HepG2 (cell line): Measurements from ENCODE around the gene TMEM270. TPM values are rescaled to one million over a fixed set of nuclear protein-coding genes. Genes with fewer than 3 reads are reported as not detected.

Source experiments
- DNMT1 ChIP-seq: sonication (generic); formaldehyde crosslinking; IDR thresholded peaks from 2 replicates; pipeline ENCODE4 v1.5.1; 2020; ENCODE audit warnings: mild to moderate bottlenecking, missing genetic modification reagents
- HBP1 ChIP-seq: IDR thresholded peaks from 2 replicates; pipeline ENCODE4 v1.6.1; 2016; ENCODE audit warnings: low read depth, control low read depth
- KMT2B ChIP-seq: IDR thresholded peaks from 2 replicates; pipeline ENCODE4 v1.6.1; 2016; ENCODE audit warnings: missing genetic modification reagents, missing compliant biosample characterization
- RBFOX2 ChIP-seq: fragments of 200-400 bp; formaldehyde crosslinking; IDR thresholded peaks from 2 replicates; pipeline ENCODE4 v1.6.1; 2017; ENCODE audit warnings: low read depth, mild to moderate bottlenecking, low read length
- TCF12 ChIP-seq, 2 experiments: fragments of 450-650 bp in 1 of 2; sonication (generic) in 1 of 2; formaldehyde crosslinking in 1 of 2; IDR thresholded peaks; 2 replicates each; pipeline versions ENCODE4 v1.6.1 to v1.8.0; 2017 to 2022; ENCODE audit warnings: antibody characterized with exemption in 1 of 2, mild to moderate bottlenecking in 1 of 2, missing genetic modification reagents in 1 of 2, moderate library complexity in 1 of 2
- UBTF ChIP-seq: sonication (generic); formaldehyde crosslinking; IDR thresholded peaks from 2 replicates; pipeline ENCODE4 v1.4.0; 2020; ENCODE audit warnings: mild to moderate bottlenecking, missing genetic modification reagents
- ZFP91 ChIP-seq: sonication (generic); formaldehyde crosslinking; IDR thresholded peaks from 2 replicates; pipeline ENCODE4 v1.9.0; 2022; ENCODE audit warnings: missing genetic modification reagents, mild to moderate bottlenecking, borderline replicate concordance
- ZNF251 ChIP-seq: sonication (generic); formaldehyde crosslinking; IDR thresholded peaks from 2 replicates; pipeline ENCODE4 v1.9.0; 2021; ENCODE audit warnings: mild to moderate bottlenecking, missing genetic modification reagents
- ZNF274 ChIP-seq: sonication (generic); formaldehyde crosslinking; IDR thresholded peaks from 2 replicates; pipeline ENCODE4 v1.5.1; 2020; ENCODE audit warnings: mild to moderate bottlenecking, missing genetic modification reagents
- ZNF431 ChIP-seq: sonication (generic); formaldehyde crosslinking; IDR thresholded peaks from 2 replicates; pipeline ENCODE4 v1.9.0; 2022; ENCODE audit warnings: missing genetic modification reagents, low read depth, mild to moderate bottlenecking, borderline replicate concordance
- ZNF451 ChIP-seq: sonication (generic); formaldehyde crosslinking; IDR thresholded peaks from 2 replicates; pipeline ENCODE4 v1.5.0; 2020; ENCODE audit warnings: mild to moderate bottlenecking, missing genetic modification reagents
- ZNF543 ChIP-seq: sonication (generic); formaldehyde crosslinking; IDR thresholded peaks from 2 replicates; pipeline ENCODE4 v1.4.0; 2020; ENCODE audit warnings: mild to moderate bottlenecking, missing genetic modification reagents
- ZNF687 ChIP-seq: sonication (generic); formaldehyde crosslinking; IDR thresholded peaks from 2 replicates; pipeline ENCODE4 v1.5.1; 2020; ENCODE audit warnings: mild to moderate bottlenecking, missing genetic modification reagents, moderate library complexity
- ZNF713 ChIP-seq: sonication (generic); formaldehyde crosslinking; IDR thresholded peaks from 2 replicates; pipeline ENCODE4 v1.4.0; 2020; ENCODE audit warnings: mild to moderate bottlenecking, missing genetic modification reagents
- ZNF724P ChIP-seq: sonication (generic); formaldehyde crosslinking; IDR thresholded peaks from 2 replicates; pipeline ENCODE4 v1.8.0; 2022; ENCODE audit warnings: missing genetic modification reagents, borderline replicate concordance
- polyA plus RNA-seq, 8 experiments: library from polyadenylated mRNA; depleted of rRNA in 3 of 8; stranded (reverse) in 7 of 8; unstranded in 1 of 8; fragments of >200 nt; fragmentation: Illumina TruSeq in 4 of 8; extraction: Trizol in 4 of 8; gene quantifications; 2 replicates each; pipeline versions ENCODE4 v1.2.1 to v1.2.3, GENCODE V29; 2011 to 2016; ENCODE audit warnings: low read depth in 4 of 8, missing spikeins in 1 of 8, mixed read lengths in 1 of 8; ENCODE audit not compliant: insufficient read depth in 1 of 8
- total RNA-seq, 5 experiments: library from RNA; depleted of rRNA; stranded (reverse); fragments of >200 nt; fragmentation: Illumina TruSeq; extraction: Trizol; gene quantifications; 2 replicates each; pipeline ENCODE4 v1.2.3, GENCODE V29; 2016; ENCODE audit warnings: low read depth in 1 of 5

The TMEM270 gene
- total and polyA plus RNA-seq, 2 of the 13 experiments (the other 11 are each of a cell fraction or from before 2014, with no cell fraction given), result not detected

- TF ChIP-seq ZNF687, result peak; percentile 79
- no peak for TF ChIP-seq ZNF724P (CRISPR knock-in tag)
- no peak for TF ChIP-seq TCF12 (IDR thresholded peaks at IDR 0.05)
- TF ChIP-seq TCF12 (CRISPR knock-in tag; IDR thresholded peaks at IDR 0.05), result 0 out of 2 replicates have a peak, but pooled peaks have one; percentile 8
- peak; percentile 71; the same call in 1 of the 2 replicates for TF ChIP-seq ZFP91 (CRISPR knock-in tag)
- TF ChIP-seq UBTF (CRISPR knock-in tag), result peak; percentile 12; the same call in 1 of the 2 replicates
- TF ChIP-seq DNMT1 (CRISPR knock-in tag), result 0 out of 2 replicates have a peak, but pooled peaks have one; percentile 21
- TF ChIP-seq ZNF543 (CRISPR knock-in tag), result peak; percentile 14; the same call in 1 of the 2 replicates
- TF ChIP-seq KMT2B (CRISPR knock-in tag), result 0 out of 2 replicates have a peak, but pooled peaks have one; percentile 8
- TF ChIP-seq ZNF431 (CRISPR knock-in tag), result no peak; the same call in 1 of the 2 replicates
- no peak for TF ChIP-seq HBP1 (CRISPR knock-in tag)
- peak; percentile 54 for TF ChIP-seq RBFOX2
- no peak for TF ChIP-seq ZNF251 (CRISPR knock-in tag)
- TF ChIP-seq ZNF451 (CRISPR knock-in tag), result no peak
- TF ChIP-seq ZNF274, result no peak
- 0 out of 2 replicates have a peak, but pooled peaks have one; percentile 37 for TF ChIP-seq ZNF713 (CRISPR knock-in tag)
These were observed 29.4 kb upstream of the TMEM270 start (continued) for GRCh38 chr7:73831584-73831833.
